ENCODE measurements around the gene PELO. TPM values are rescaled to one million over a fixed set of nuclear protein-coding genes. Genes with fewer than 3 reads are reported as not detected.

The PELO gene
- total and polyA plus RNA-seq, 2 donors (not counting 1 experiment from before 2014, with no cell fraction given) = 2.2 to 5.8 TPM

GRCh38 chr5:52760695-52761366 is 26.9 kb upstream of the PELO start:
- Mint-ChIP-seq H3K27ac (no peak overlapping the region), H3K4me1 (no peaks in the 10 kb centered on the region), H3K4me3 (no peak overlapping the region), H3K27me3 (no peaks in the 10 kb centered on the region), H3K9me3 (ENCODE audit: insufficient read depth) (no peaks in the 10 kb centered on the region)
- no peak overlapping the region for H2AFZ ChIP-seq (ENCODE audit: insufficient read depth, low read depth, low read length, poor library complexity, severe bottlenecking)
- DNase-seq (no peak), ATAC-seq (ENCODE audit: low read depth) (no peak)
- CTCF ChIA-PET = no interaction called here
- intact Hi-C loops (cut with micrococcal nuclease) = no loop called here
- no peak overlapping the region for H3K9ac ChIP-seq (ENCODE audit: low read length)
- H3K27me3 ChIP-seq (replicated peaks in 1 of 4; ENCODE audit: control extremely low read depth in 1 of 4, control insufficient read depth in 3 of 4, insufficient read depth in 4 of 4, low read length in 3 of 4) = no peaks in the 10 kb centered on the region
- no peaks in the 10 kb centered on the region for H3K9me3 ChIP-seq (ENCODE audit: control extremely low read depth in 1 of 3, control insufficient read depth in 2 of 3, insufficient read depth in 1 of 3, low read length in 2 of 3)
- H3K4me1 ChIP-seq (ENCODE audit: control insufficient read depth in 2 of 2, insufficient read depth in 2 of 2, low read length in 2 of 2) = no peaks in the 10 kb centered on the region
- no peaks in the 10 kb centered on the region for H3K79me2 ChIP-seq (ENCODE audit: control insufficient read depth, insufficient read depth, low read length)
- TF ChIP-seq EZH2 (IDR thresholded peaks at IDR 0.05; ENCODE audit: borderline replicate concordance, insufficient read depth, low read depth, low read length, poor library complexity, severe bottlenecking) (no peak), CTCF (IDR thresholded peaks at IDR 0.05) (no peak)
- no peak overlapping the region for H3K27ac ChIP-seq (ENCODE audit: low read length in 2 of 2)
- WGBS (ENCODE audit: insufficient coverage) = no CpG with 5 or more reads among the region's 1 CpG
- H3K36me3 ChIP-seq (replicated peaks in 1 of 2; ENCODE audit: control extremely low read depth in 1 of 2, control insufficient read depth in 1 of 2, extremely low read depth in 1 of 2, insufficient read depth in 2 of 2, low read length in 1 of 2) = no peaks in the 10 kb centered on the region
- no peaks in the 10 kb centered on the region for H4K20me1 ChIP-seq (ENCODE audit: control insufficient read depth, insufficient read depth, low read length, poor library complexity, severe bottlenecking)
- no peak overlapping the region for H3K4me2 ChIP-seq (replicated peaks; ENCODE audit: low read depth, low read length, poor library complexity, severe bottlenecking)
- POLR2A ChIA-PET = no interaction called here
- H3K4me3 ChIP-seq (ENCODE audit: control extremely low read depth in 1 of 5, extremely low read depth in 1 of 5, insufficient read depth in 1 of 5, low read depth in 2 of 5, low read length in 4 of 5) = no peak overlapping the region

GRCh38 chr5:52767217-52767743 is 20.4 kb upstream of the PELO start:
- H3K4me3 Mint-ChIP-seq = no peak overlapping the region
- Histone ChIP-seq H3K4me2 (replicated peaks; ENCODE audit: low read depth, low read length, poor library complexity, severe bottlenecking) (no peak overlapping the region), H3K36me3 (replicated peaks in 1 of 2; ENCODE audit: control extremely low read depth in 1 of 2, control insufficient read depth in 1 of 2, extremely low read depth in 1 of 2, insufficient read depth in 2 of 2, low read length in 1 of 2) (no peaks in the 10 kb centered on the region), H3K4me1 (ENCODE audit: control insufficient read depth in 2 of 2, insufficient read depth in 2 of 2, low read length in 2 of 2) (no peaks in the 10 kb centered on the region), H2AFZ (ENCODE audit: insufficient read depth, low read depth, low read length, poor library complexity, severe bottlenecking) (no peak overlapping the region), H3K9ac (ENCODE audit: low read length) (no peak overlapping the region), H4K20me1 (ENCODE audit: control insufficient read depth, insufficient read depth, low read length, poor library complexity, severe bottlenecking) (no peaks in the 10 kb centered on the region), H3K79me2 (ENCODE audit: control insufficient read depth, insufficient read depth, low read length) (no peaks in the 10 kb centered on the region), H3K9me3 (ENCODE audit: control extremely low read depth in 1 of 3, control insufficient read depth in 2 of 3, insufficient read depth in 1 of 3, low read length in 2 of 3) (no peaks in the 10 kb centered on the region), H3K27me3 (replicated peaks in 1 of 4; ENCODE audit: control extremely low read depth in 1 of 4, control insufficient read depth in 3 of 4, insufficient read depth in 4 of 4, low read length in 3 of 4) (no peaks in the 10 kb centered on the region), H3K27ac (ENCODE audit: low read length in 2 of 2) (no peak overlapping the region), H3K4me3 (ENCODE audit: control extremely low read depth in 1 of 5, extremely low read depth in 1 of 5, insufficient read depth in 1 of 5, low read depth in 2 of 5, low read length in 4 of 5) (no peak overlapping the region)
- POLR2A ChIA-PET = no interaction called here
- CTCF ChIA-PET = no interaction called here
- no peaks in the 10 kb centered on the region for H3K4me1 Mint-ChIP-seq
- intact Hi-C loops (cut with micrococcal nuclease) = no loop called here
- no peak for ATAC-seq (ENCODE audit: low read depth)
- H3K27me3 Mint-ChIP-seq = no peaks in the 10 kb centered on the region
- no peak overlapping the region for H3K27ac Mint-ChIP-seq
- no peak for DNase-seq
- WGBS (ENCODE audit: insufficient coverage) = 90% methylated on average over 2 of the region's 2 CpGs
- no peaks in the 10 kb centered on the region for H3K9me3 Mint-ChIP-seq (ENCODE audit: insufficient read depth)
- TF ChIP-seq CTCF (IDR thresholded peaks at IDR 0.05) (no peak), EZH2 (IDR thresholded peaks at IDR 0.05; ENCODE audit: borderline replicate concordance, insufficient read depth, low read depth, low read length, poor library complexity, severe bottlenecking) (no peak)
